ENCODE data around the gene GABBR2.

The GABBR2 gene

DNA sequence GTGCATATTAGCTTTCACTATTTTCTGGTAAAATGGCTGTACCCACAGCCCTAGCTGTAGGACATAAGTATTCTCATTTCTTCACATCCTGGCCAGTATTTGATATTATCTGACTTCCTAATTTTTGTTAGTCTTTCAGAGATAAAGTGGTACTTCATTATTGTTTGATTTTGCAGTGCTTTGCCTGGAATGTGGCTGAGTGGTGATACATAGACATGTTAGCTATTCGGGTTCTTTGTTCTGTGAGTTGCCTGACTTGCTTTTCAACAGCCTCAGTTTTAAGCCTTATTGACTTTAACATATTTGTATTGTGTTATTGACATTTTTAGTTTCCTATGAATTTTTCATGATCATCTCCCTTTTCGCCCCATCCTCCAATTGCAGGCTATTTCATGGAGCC is 161.1 kb downstream of the GABBR2 start:
- H3K36me3 ChIP-seq (replicated peaks; ENCODE audit: insufficient read depth, low read length): no peaks in the 10 kb centered on the region
- no peaks in the 10 kb centered on the region for H3F3A ChIP-seq (ENCODE audit: insufficient read depth, low read length)
- H3K4me1 ChIP-seq (ENCODE audit: low read length): no peaks in the 10 kb centered on the region
- DNase-seq: no peak
- H3K27me3 ChIP-seq (replicated peaks; ENCODE audit: insufficient read depth, low read length): no peaks in the 10 kb centered on the region
- H3K27ac ChIP-seq (ENCODE audit: low read length): no peak overlapping the region
- H3K4me3 ChIP-seq (ENCODE audit: low read length): no peak overlapping the region
- no peaks in the 10 kb centered on the region for H4K20me1 ChIP-seq (ENCODE audit: insufficient read depth, low read length)
- no peak overlapping the region for H3K4me2 ChIP-seq (ENCODE audit: low read depth, low read length)
- H3K9ac ChIP-seq (ENCODE audit: low read length): no peak overlapping the region
- no peak for TF ChIP-seq EZH2phosphoT487 (IDR thresholded peaks at IDR 0.05; ENCODE audit: low read length)
- TF ChIP-seq, protein P1, sequence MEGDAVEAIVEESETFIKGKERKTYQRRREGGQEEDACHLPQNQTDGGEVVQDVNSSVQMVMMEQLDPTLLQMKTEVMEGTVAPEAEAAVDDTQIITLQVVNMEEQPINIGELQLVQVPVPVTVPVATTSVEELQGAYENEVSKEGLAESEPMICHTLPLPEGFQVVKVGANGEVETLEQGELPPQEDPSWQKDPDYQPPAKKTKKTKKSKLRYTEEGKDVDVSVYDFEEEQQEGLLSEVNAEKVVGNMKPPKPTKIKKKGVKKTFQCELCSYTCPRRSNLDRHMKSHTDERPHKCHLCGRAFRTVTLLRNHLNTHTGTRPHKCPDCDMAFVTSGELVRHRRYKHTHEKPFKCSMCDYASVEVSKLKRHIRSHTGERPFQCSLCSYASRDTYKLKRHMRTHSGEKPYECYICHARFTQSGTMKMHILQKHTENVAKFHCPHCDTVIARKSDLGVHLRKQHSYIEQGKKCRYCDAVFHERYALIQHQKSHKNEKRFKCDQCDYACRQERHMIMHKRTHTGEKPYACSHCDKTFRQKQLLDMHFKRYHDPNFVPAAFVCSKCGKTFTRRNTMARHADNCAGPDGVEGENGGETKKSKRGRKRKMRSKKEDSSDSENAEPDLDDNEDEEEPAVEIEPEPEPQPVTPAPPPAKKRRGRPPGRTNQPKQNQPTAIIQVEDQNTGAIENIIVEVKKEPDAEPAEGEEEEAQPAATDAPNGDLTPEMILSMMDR (IDR thresholded peaks at IDR 0.05; ENCODE audit: low read length): no peak
- no peak for TF ChIP-seq EZH2 (optimal IDR thresholded peaks at IDR 0.05; ENCODE audit: low read depth, low read length)
- H3K9me3 ChIP-seq (replicated peaks; ENCODE audit: insufficient read depth, low read length): no peaks in the 10 kb centered on the region
- H2AFZ ChIP-seq (ENCODE audit: low read length): no peak overlapping the region
- H3K9me2 ChIP-seq (replicated peaks; ENCODE audit: insufficient read depth, low read length): no peaks in the 10 kb centered on the region
- H3K79me2 ChIP-seq (ENCODE audit: low read length): no peaks in the 10 kb centered on the region

DNA sequence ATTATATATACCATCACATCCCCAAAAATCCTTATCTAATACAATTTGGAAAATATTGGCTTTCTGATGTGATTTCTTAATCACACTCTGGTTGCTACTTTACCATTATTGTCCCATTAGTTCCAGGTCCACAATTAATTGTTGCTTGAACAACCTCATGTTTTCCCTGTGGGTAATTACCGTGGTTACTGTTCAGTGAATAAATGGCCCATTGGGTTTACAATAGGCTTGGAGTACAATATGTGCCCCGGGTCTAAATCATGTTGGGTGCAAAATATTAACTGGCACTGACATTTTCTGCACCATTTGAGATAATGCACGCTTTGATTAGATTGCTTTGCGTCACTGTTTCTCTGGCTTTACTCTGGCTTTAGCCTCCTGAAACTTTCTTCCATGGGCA is 163.7 kb downstream of the GABBR2 start:
- H3K27me3 ChIP-seq (replicated peaks; ENCODE audit: insufficient read depth, low read length): no peaks in the 10 kb centered on the region
- no peaks in the 10 kb centered on the region for H3K36me3 ChIP-seq (replicated peaks; ENCODE audit: insufficient read depth, low read length)
- H3K4me3 ChIP-seq (ENCODE audit: low read length): no peak overlapping the region
- no peak overlapping the region for H2AFZ ChIP-seq (ENCODE audit: low read length)
- H3F3A ChIP-seq (ENCODE audit: insufficient read depth, low read length): no peaks in the 10 kb centered on the region
- TF ChIP-seq EZH2phosphoT487 (IDR thresholded peaks at IDR 0.05; ENCODE audit: low read length) (no peak), EZH2 (optimal IDR thresholded peaks at IDR 0.05; ENCODE audit: low read depth, low read length) (no peak)
- TF ChIP-seq, protein P1 (IDR thresholded peaks at IDR 0.05; ENCODE audit: low read length): no peak
- H3K27ac ChIP-seq (ENCODE audit: low read length): no peak overlapping the region
- H3K4me2 ChIP-seq (ENCODE audit: low read depth, low read length): no peak overlapping the region
- no peaks in the 10 kb centered on the region for H3K9me3 ChIP-seq (replicated peaks; ENCODE audit: insufficient read depth, low read length)
- H3K9ac ChIP-seq (ENCODE audit: low read length): no peak overlapping the region
- H3K4me1 ChIP-seq (ENCODE audit: low read length): no peaks in the 10 kb centered on the region
- no peaks in the 10 kb centered on the region for H3K9me2 ChIP-seq (replicated peaks; ENCODE audit: insufficient read depth, low read length)
- H3K79me2 ChIP-seq (ENCODE audit: low read length): no peaks in the 10 kb centered on the region
- no peak for DNase-seq
- no peaks in the 10 kb centered on the region for H4K20me1 ChIP-seq (ENCODE audit: insufficient read depth, low read length)

DNA sequence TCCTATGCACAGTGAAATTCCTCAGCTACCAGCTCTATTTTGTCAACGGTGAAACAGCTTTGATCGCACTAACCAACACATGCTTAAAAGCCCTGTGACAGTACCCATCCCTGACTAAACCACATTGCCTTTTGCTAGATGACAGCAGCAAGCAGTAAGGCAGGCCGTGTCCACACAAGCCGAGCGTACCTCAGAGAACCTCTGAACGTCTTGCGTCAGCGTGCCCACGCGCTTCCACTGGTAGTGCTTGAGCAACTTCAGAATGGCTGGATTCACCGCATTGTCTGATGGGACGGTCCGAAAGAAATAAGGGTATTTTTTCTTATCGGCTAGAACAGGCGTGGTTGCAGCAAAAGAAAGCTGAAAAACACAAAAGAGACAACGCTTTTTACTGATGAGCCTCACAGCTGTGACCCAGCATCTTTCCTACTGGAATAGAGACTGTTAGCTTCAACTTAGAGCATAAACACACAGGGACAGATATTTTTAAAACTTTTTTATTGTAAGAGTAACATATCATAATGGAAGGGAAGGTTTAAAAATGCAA is 167.0 kb downstream of the GABBR2 start:
- no peaks in the 10 kb centered on the region for H3K27me3 ChIP-seq (replicated peaks; ENCODE audit: insufficient read depth, low read length)
- no peaks in the 10 kb centered on the region for H3K36me3 ChIP-seq (replicated peaks; ENCODE audit: insufficient read depth, low read length)
- H3K4me3 ChIP-seq (ENCODE audit: low read length): no peak overlapping the region
- no peak overlapping the region for H3K27ac ChIP-seq (ENCODE audit: low read length)
- no peak for DNase-seq
- H3F3A ChIP-seq (ENCODE audit: insufficient read depth, low read length): no peaks in the 10 kb centered on the region
- H3K4me1 ChIP-seq (ENCODE audit: low read length): no peaks in the 10 kb centered on the region
- H2AFZ ChIP-seq (ENCODE audit: low read length): no peak overlapping the region
- no peak overlapping the region for H3K4me2 ChIP-seq (ENCODE audit: low read depth, low read length)
- no peak for TF ChIP-seq EZH2phosphoT487 (IDR thresholded peaks at IDR 0.05; ENCODE audit: low read length)
- TF ChIP-seq, protein P1 (IDR thresholded peaks at IDR 0.05; ENCODE audit: low read length): no peak
- no peak for TF ChIP-seq EZH2 (optimal IDR thresholded peaks at IDR 0.05; ENCODE audit: low read depth, low read length)
- no peaks in the 10 kb centered on the region for H3K9me2 ChIP-seq (replicated peaks; ENCODE audit: insufficient read depth, low read length)
- no peaks in the 10 kb centered on the region for H4K20me1 ChIP-seq (ENCODE audit: insufficient read depth, low read length)
- H3K9me3 ChIP-seq (replicated peaks; ENCODE audit: insufficient read depth, low read length): no peaks in the 10 kb centered on the region
- no peaks in the 10 kb centered on the region for H3K79me2 ChIP-seq (ENCODE audit: low read length)
- no peak overlapping the region for H3K9ac ChIP-seq (ENCODE audit: low read length)

Measured in MM.1S (cell line).